GM21423 (cell line): ENCODE measurements around the gene MAGI1.
"Not testable (repeated sequence)": the region's sequence is repeated elsewhere in the genome, so short reads cannot be mapped to it uniquely, and the experiment has no call there.

Experiments
- ATAC-seq: cut with Tn5 transposase; IDR thresholded peaks from one replicate; pipeline ENCODE4 v1.9.1; 2021; ENCODE audit warnings: mild to moderate bottlenecking, moderate library complexity; ENCODE audit not compliant: unreplicated experiment

Gene MAGI1

GRCh38 chr3:65614585-65614984 lies 424.1 kb downstream of the MAGI1 start:
- ATAC-seq = no peak

GRCh38 chr3:65607965-65608460 lies 430.7 kb downstream of the MAGI1 start:
- not testable (repeated sequence) for ATAC-seq

GRCh38 chr3:65607101-65607500 lies 431.6 kb downstream of the MAGI1 start:
- no peak for ATAC-seq

- ATAC-seq = no peak
Measured at GRCh38 chr3:65605876-65606432, 432.8 kb downstream of the MAGI1 start.

GRCh38 chr3:65604863-65605526 lies 433.7 kb downstream of the MAGI1 start:
- no peak for ATAC-seq

GRCh38 chr3:65603631-65604030 lies 435.1 kb downstream of the MAGI1 start:
- ATAC-seq = no peak

GRCh38 chr3:65600888-65601287 lies 437.8 kb downstream of the MAGI1 start:
- ATAC-seq = no peak

GRCh38 chr3:65597952-65598413 lies 440.7 kb downstream of the MAGI1 start:
- no peak for ATAC-seq

- no peak for ATAC-seq
Measured at GRCh38 chr3:65597226-65597951, 441.3 kb downstream of the MAGI1 start.

GRCh38 chr3:65596571-65597225 lies 442.0 kb downstream of the MAGI1 start:
- ATAC-seq = no peak

- ATAC-seq = no peak
Measured at GRCh38 chr3:65596029-65596300, 442.8 kb downstream of the MAGI1 start.

- ATAC-seq = no peak
Measured at GRCh38 chr3:65595222-65596028, 443.3 kb downstream of the MAGI1 start.

- no peak for ATAC-seq
Measured at GRCh38 chr3:65593780-65594752, 444.7 kb downstream of the MAGI1 start.

GRCh38 chr3:65591313-65591712 lies 447.4 kb downstream of the MAGI1 start:
- ATAC-seq = no peak

- no peak for ATAC-seq
Measured at GRCh38 chr3:65588884-65589283, 449.8 kb downstream of the MAGI1 start.

GRCh38 chr3:65587650-65588439 lies 450.9 kb downstream of the MAGI1 start:
- no peak for ATAC-seq

- ATAC-seq = no peak
Measured at GRCh38 chr3:65584913-65585312, 453.8 kb downstream of the MAGI1 start.

GRCh38 chr3:65584002-65584401 lies 454.7 kb downstream of the MAGI1 start:
- no peak for ATAC-seq

GRCh38 chr3:65583188-65583587 lies 455.5 kb downstream of the MAGI1 start:
- ATAC-seq = no peak
